ENCODE measurements around the gene KCTD11.

Gene KCTD11

GRCh38 chr17:7346761-7347614 lies 5.0 kb upstream of the KCTD11 start:
- Histone ChIP-seq H3K4me1 (peaks cover 23% of the 10 kb centered on the region), H3K4me2 (ENCODE audit: low read length) (no peak overlapping the region), H3K9ac (no peak overlapping the region), H3K36me3 (ENCODE audit: control insufficient read depth, insufficient read depth, low read length) (no peaks in the 10 kb centered on the region), H3K4me3 (ENCODE audit: low read depth, low read length) (no peak overlapping the region), H3K79me2 (no peaks in the 10 kb centered on the region), H3K9me3 (ENCODE audit: control insufficient read depth, low read length) (no peaks in the 10 kb centered on the region), H3K27me3 (ENCODE audit: control insufficient read depth, insufficient read depth, low read length) (no peaks in the 10 kb centered on the region), H3K27ac (no peak overlapping the region), H2AFZ (no peak overlapping the region)
- no peak for TF ChIP-seq CTCF (IDR thresholded peaks at IDR 0.05)

- no peak overlapping the region for H3K4me3 ChIP-seq (ENCODE audit: low read depth, low read length)
- TF ChIP-seq CTCF (IDR thresholded peaks at IDR 0.05), result no peak
- H2AFZ ChIP-seq, result no peak overlapping the region
- no peak overlapping the region for H3K4me2 ChIP-seq (ENCODE audit: low read length)
- no peaks in the 10 kb centered on the region for H3K27me3 ChIP-seq (ENCODE audit: control insufficient read depth, insufficient read depth, low read length)
- H3K9me3 ChIP-seq (ENCODE audit: control insufficient read depth, low read length), result no peaks in the 10 kb centered on the region
- H3K79me2 ChIP-seq, result no peaks in the 10 kb centered on the region
- H3K36me3 ChIP-seq (ENCODE audit: control insufficient read depth, insufficient read depth, low read length), result no peaks in the 10 kb centered on the region
- peaks cover 27% of the 10 kb centered on the region for H3K4me1 ChIP-seq
- H3K9ac ChIP-seq, result no peak overlapping the region
- no peak overlapping the region for H3K27ac ChIP-seq
Measured at GRCh38 chr17:7347630-7348477, 4.1 kb upstream of the KCTD11 start.

GRCh38 chr17:7348478-7349242 lies 3.3 kb upstream of the KCTD11 start:
- Histone ChIP-seq H3K4me2 (ENCODE audit: low read length) (no peak overlapping the region), H3K27me3 (ENCODE audit: control insufficient read depth, insufficient read depth, low read length) (no peaks in the 10 kb centered on the region), H3K36me3 (ENCODE audit: control insufficient read depth, insufficient read depth, low read length) (no peaks in the 10 kb centered on the region), H3K4me1 (peaks cover 33% of the 10 kb centered on the region), H3K27ac (peak overlapping the region; percentile 99), H3K9ac (no peak overlapping the region), H2AFZ (peak overlapping the region; percentile 25), H3K4me3 (ENCODE audit: low read depth, low read length) (no peak overlapping the region), H3K79me2 (no peaks in the 10 kb centered on the region), H3K9me3 (ENCODE audit: control insufficient read depth, low read length) (no peaks in the 10 kb centered on the region)
- no peak for TF ChIP-seq CTCF (IDR thresholded peaks at IDR 0.05)

- peaks cover 34% of the 10 kb centered on the region for H3K4me1 ChIP-seq
- H3K4me2 ChIP-seq (ENCODE audit: low read length), result peak overlapping the region; percentile 70
- peak overlapping the region; percentile 99 for H3K27ac ChIP-seq
- H3K9me3 ChIP-seq (ENCODE audit: control insufficient read depth, low read length), result no peaks in the 10 kb centered on the region
- no peak for TF ChIP-seq CTCF (IDR thresholded peaks at IDR 0.05)
- peak overlapping the region; percentile 99 for H2AFZ ChIP-seq
- H3K9ac ChIP-seq, result peak overlapping the region; percentile 95
- H3K79me2 ChIP-seq, result no peaks in the 10 kb centered on the region
- peak overlapping the region; percentile 82 for H3K4me3 ChIP-seq (ENCODE audit: low read depth, low read length)
- no peaks in the 10 kb centered on the region for H3K27me3 ChIP-seq (ENCODE audit: control insufficient read depth, insufficient read depth, low read length)
- H3K36me3 ChIP-seq (ENCODE audit: control insufficient read depth, insufficient read depth, low read length), result no peaks in the 10 kb centered on the region
Measured at GRCh38 chr17:7352503-7352889, 534 bp downstream of the KCTD11 start.

Measured in parathyroid adenoma (tissue), 2 donors.